H54 (cell line): ENCODE results near the gene HBQ1.
"Not testable (repeated sequence)": the region's sequence is repeated elsewhere in the genome, so short reads cannot be mapped to it uniquely, and the experiment has no call there.

Source experiments
- DNase-seq: peaks from one replicate; pipeline ENCODE4 v3.0.0; 2011; ENCODE audit warnings: low spot score, mixed read lengths; ENCODE audit not compliant: insufficient read length
- FAIRE-seq: peaks from 3 replicates; lab custom pipeline; 2011; peaks lifted over from hg19 to GRCh38; lab: Jason Lieb, UNC
- POLR2A ChIP-seq: IDR thresholded peaks from 2 replicates; pipeline ENCODE4 v1.6.1; 2011; ENCODE audit warnings: low read depth, mild to moderate bottlenecking, low read length

The HBQ1 gene

DNA sequence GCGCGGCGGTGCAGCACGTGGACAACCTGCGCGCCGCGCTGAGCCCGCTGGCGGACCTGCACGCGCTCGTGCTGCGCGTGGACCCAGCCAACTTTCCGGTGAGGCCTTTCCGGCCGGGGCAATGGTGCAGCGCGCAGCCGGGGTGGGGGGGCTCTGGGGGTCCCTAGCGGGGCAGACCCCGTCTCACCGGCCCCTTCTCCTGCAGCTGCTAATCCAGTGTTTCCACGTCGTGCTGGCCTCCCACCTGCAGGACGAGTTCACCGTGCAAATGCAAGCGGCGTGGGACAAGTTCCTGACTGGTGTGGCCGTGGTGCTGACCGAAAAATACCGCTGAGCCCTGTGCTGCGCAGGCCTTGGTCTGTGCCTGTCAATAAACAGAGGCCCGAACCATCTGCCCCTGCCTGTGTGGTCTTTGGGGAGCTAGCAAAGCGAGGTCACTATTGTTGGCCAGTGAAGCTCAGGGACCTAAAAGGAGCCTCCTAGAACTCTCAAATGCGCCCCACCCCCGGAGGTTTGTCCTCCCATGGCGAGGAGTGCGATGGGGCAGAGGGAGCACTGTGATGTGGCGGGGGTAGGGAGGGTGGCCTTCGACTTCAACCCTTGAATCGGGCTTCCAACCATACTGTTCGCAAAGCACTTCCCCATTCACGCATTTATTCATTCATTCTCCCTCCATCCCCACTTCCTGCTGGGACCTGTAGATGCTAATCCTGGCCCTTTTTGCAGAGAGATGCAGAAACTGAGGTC lies 13.7 kb upstream of the HBQ1 start:
- DNase-seq, result no peak
- no peak for FAIRE-seq
- TF ChIP-seq POLR2A, result no peak

DNA sequence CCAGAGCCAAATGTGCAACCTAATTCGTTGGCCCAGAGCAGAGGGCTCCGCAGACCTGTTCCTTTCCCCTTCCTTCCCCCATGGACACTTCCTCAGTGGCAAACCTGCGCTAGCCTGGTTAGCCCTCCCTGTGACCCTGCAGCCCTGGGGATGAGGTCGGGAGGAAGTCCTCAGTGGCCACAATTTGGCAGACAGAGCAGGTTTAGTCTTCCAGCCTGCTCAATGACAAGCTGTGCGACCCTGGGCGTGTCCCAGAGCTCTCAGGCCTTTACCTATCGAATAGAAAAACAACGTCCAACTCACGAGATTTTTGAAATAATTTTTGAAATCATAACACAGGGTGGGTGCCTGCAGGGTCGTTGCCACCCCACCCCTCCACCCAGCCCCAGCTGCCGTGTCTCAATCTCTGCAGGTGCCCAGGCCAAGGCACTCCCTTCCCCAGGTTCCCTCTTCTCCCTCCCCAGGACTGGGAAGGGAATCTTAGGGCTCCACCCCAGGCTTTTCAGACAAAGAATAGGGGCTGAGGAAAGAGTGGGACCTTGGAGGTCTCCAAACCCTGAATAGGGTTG lies 13.1 kb upstream of the HBQ1 start:
- no peak for FAIRE-seq
- no peak for TF ChIP-seq POLR2A
- DNase-seq, result no peak

DNA sequence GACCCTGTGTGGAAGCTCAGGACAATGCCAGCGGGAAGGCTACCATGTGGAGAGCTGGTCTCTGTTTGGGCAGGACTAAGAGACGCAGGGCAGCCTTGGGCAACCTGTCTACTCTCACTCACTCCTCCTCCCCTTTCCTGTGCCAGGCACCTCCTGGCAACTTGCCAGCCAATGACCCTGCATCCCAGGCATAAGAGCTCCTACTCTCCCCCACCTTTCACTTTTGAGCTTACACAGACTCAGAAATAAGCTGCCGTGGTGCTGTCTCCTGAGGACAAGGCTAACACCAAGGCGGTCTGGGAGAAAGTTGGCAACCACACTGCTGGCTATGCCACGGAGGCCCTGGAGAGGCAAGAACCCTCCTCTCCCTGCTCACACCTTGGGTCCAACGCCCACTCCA lies 11.8 kb upstream of the HBQ1 start:
- FAIRE-seq (no peak), DNase-seq (no peak)
- TF ChIP-seq POLR2A, result no peak

DNA sequence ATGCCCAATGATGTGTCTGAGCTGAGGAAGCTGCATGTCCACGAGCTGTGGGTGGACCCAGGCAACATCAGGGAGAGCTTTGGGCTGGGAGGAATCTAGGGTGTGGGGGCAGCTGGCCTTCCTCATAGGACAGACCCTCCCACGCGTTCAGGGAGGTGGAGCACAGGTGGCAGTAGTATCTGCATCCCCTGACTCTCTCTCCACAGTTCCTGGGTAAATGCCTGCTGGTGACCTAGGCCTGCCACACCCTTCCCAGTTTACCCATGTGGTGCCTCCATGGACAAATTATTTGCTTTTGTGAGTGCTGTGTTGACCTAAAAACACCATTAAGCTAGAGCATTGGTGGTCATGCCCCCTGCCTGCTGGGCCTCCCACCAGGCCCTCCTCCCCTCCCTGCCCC lies 11.2 kb upstream of the HBQ1 start:
- DNase-seq (no peak), FAIRE-seq (no peak)
- TF ChIP-seq POLR2A, result no peak

DNA sequence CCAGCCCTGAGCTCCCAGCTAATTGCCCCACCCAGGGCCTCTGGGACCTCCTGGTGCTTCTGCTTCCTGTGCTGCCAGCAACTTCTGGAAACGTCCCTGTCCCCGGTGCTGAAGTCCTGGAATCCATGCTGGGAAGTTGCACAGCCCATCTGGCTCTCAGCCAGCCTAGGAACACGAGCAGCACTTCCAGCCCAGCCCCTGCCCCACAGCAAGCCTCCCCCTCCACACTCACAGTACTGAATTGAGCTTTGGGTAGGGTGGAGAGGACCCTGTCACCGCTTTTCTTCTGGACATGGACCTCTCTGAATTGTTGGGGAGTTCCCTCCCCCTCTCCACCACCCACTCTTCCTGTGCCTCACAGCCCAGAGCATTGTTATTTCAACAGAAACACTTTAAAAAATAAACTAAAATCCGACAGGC lies 10.2 kb upstream of the HBQ1 start:
- FAIRE-seq, DNase-seq: not testable (repeated sequence)

DNA sequence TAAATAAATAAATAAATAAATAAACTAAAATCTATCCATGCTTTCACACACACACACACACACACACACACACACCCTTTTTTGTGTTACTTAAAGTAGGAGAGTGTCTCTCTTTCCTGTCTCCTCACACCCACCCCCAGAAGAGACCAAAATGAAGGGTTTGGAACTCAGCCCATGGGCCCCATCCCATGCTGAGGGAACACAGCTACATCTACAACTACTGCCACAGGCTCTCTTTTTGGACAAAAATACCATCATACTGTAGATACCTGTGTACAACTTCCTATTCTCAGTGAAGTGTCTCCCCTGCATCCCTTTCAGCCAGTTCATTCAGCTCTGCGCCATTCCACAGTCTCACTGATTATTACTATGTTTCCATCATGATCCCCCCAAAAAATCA lies 9.5 kb upstream of the HBQ1 start:
- no peak for FAIRE-seq
- DNase-seq, result no peak
- no peak for TF ChIP-seq POLR2A

DNA sequence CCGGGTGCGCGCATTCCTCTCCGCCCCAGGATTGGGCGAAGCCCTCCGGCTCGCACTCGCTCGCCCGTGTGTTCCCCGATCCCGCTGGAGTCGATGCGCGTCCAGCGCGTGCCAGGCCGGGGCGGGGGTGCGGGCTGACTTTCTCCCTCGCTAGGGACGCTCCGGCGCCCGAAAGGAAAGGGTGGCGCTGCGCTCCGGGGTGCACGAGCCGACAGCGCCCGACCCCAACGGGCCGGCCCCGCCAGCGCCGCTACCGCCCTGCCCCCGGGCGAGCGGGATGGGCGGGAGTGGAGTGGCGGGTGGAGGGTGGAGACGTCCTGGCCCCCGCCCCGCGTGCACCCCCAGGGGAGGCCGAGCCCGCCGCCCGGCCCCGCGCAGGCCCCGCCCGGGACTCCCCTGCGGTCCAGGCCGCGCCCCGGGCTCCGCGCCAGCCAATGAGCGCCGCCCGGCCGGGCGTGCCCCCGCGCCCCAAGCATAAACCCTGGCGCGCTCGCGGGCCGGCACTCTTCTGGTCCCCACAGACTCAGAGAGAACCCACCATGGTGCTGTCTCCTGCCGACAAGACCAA lies 7.8 kb upstream of the HBQ1 start, which contains the start of gene HBA2:
Gene HBA2 (plus strand): TSS at position 503 of the 568 bp plus-strand sequence. CDS start 37 bp downstream, at position 540.
- FAIRE-seq, DNase-seq: not testable (repeated sequence)

DNA sequence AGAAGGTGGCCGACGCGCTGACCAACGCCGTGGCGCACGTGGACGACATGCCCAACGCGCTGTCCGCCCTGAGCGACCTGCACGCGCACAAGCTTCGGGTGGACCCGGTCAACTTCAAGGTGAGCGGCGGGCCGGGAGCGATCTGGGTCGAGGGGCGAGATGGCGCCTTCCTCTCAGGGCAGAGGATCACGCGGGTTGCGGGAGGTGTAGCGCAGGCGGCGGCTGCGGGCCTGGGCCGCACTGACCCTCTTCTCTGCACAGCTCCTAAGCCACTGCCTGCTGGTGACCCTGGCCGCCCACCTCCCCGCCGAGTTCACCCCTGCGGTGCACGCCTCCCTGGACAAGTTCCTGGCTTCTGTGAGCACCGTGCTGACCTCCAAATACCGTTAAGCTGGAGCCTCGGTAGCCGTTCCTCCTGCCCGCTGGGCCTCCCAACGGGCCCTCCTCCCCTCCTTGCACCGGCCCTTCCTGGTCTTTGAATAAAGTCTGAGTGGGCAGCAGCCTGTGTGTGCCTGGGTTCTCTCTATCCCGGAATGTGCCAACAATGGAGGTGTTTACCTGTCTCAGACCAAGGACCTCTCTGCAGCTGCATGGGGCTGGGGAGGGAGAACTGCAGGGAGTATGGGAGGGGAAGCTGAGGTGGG lies 6.9 kb upstream of the HBQ1 start:
- FAIRE-seq, DNase-seq: not testable (repeated sequence)

DNA sequence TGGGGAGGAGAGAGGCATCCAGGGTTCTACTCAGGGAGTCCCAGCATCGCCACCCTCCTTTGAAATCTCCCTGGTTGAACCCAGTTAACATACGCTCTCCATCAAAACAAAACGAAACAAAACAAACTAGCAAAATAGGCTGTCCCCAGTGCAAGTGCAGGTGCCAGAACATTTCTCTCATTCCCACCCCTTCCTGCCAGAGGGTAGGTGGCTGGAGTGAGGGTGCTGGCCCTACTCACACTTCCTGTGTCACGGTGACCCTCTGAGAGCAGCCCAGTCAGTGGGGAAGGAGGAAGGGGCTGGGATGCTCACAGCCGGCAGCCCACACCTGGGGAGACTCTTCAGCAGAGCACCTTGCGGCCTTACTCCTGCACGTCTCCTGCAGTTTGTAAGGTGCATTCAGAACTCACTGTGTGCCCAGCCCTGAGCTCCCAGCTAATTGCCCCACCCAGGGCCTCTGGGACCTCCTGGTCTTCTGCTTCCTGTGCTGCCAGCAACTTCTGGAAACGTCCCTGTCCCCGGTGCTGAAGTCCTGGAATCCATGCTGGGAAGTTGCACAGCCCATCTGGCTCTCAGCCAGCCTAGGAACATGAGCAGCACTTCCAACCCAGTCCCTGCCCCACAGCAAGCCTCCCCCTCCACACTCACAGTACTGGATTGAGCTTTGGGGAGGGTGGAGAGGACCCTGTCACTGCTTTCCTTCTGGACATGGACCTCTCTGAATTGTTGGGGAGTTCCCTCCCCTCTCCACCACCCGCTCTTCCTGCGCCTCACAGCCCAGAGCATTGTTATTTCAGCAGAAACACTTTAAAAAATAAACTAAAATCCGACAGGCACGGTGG lies 6.1 kb upstream of the HBQ1 start:
- DNase-seq, result not testable (repeated sequence)

DNA sequence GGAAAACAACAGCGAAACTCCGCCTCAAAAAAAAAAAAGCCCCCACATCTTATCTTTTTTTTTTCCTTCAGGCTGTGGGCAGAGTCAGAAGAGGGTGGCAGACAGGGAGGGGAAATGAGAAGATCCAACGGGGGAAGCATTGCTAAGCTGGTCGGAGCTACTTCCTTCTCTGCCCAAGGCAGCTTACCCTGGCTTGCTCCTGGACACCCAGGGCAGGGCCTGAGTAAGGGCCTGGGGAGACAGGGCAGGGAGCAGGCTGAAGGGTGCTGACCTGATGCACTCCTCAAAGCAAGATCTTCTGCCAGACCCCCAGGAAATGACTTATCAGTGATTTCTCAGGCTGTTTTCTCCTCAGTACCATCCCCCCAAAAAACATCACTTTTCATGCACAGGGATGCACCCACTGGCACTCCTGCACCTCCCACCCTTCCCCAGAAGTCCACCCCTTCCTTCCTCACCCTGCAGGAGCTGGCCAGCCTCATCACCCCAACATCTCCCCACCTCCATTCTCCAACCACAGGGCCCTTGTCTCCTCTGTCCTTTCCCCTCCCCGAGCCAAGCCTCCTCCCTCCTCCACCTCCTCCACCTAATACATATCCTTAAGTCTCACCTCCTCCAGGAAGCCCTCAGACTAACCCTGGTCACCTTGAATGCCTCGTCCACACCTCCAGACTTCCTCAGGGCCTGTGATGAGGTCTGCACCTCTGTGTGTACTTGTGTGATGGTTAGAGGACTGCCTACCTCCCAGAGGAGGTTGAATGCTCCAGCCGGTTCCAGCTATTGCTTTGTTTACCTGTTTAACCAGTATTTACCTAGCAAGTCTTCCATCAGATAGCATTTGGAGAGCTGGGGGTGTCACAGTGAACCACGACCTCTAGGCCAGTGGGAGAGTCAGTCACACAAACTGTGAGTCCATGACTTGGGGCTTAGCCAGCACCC lies 5.0 kb upstream of the HBQ1 start:
- DNase-seq (no peak), FAIRE-seq (no peak)
- no peak for TF ChIP-seq POLR2A

More for the DNA sequence above, 6.1 kb upstream of the HBQ1 start:
- not testable (repeated sequence) for FAIRE-seq

DNA sequence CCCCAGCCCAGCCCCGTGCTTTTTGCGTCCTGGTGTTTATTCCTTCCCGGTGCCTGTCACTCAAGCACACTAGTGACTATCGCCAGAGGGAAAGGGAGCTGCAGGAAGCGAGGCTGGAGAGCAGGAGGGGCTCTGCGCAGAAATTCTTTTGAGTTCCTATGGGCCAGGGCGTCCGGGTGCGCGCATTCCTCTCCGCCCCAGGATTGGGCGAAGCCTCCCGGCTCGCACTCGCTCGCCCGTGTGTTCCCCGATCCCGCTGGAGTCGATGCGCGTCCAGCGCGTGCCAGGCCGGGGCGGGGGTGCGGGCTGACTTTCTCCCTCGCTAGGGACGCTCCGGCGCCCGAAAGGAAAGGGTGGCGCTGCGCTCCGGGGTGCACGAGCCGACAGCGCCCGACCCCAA lies 4.3 kb upstream of the HBQ1 start:
- FAIRE-seq, DNase-seq: not testable (repeated sequence)

DNA sequence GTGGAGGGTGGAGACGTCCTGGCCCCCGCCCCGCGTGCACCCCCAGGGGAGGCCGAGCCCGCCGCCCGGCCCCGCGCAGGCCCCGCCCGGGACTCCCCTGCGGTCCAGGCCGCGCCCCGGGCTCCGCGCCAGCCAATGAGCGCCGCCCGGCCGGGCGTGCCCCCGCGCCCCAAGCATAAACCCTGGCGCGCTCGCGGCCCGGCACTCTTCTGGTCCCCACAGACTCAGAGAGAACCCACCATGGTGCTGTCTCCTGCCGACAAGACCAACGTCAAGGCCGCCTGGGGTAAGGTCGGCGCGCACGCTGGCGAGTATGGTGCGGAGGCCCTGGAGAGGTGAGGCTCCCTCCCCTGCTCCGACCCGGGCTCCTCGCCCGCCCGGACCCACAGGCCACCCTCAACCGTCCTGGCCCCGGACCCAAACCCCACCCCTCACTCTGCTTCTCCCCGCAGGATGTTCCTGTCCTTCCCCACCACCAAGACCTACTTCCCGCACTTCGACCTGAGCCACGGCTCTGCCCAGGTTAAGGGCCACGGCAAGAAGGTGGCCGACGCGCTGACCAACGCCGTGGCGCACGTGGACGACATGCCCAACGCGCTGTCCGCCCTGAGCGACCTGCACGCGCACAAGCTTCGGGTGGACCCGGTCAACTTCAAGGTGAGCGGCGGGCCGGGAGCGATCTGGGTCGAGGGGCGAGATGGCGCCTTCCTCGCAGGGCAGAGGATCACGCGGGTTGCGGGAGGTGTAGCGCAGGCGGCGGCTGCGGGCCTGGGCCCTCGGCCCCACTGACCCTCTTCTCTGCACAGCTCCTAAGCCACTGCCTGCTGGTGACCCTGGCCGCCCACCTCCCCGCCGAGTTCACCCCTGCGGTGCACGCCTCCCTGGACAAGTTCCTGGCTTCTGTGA lies 3.5 kb upstream of the HBQ1 start, which contains the start of gene HBA1:
Gene HBA1 (plus strand): TSS at position 204 of the 906 bp plus-strand sequence. CDS start 37 bp downstream, at position 241.
- FAIRE-seq, result not testable (repeated sequence)

More for the DNA sequence above, 3.5 kb upstream of the HBQ1 start, which contains the start of gene HBA1:
- DNase-seq, result not testable (repeated sequence)
